Panc1 (cell line): ENCODE measurements around the gene PPHLN1.

Experiments used
- POLR2AphosphoS5 ChIP-seq: IDR thresholded peaks from 2 replicates; pipeline ENCODE4 v1.6.1; 2012; ENCODE audit warnings: mild to moderate bottlenecking, low read depth, low read length, moderate library complexity
- TCF7L2 ChIP-seq: IDR thresholded peaks from 2 replicates; pipeline ENCODE4 v1.6.1; 2011; ENCODE audit warnings: mild to moderate bottlenecking, low read depth, low read length, inconsistent platforms
- TF ChIP-seq, protein P1 (sequence below): fragments of 450-650 bp; IDR thresholded peaks from 2 replicates; pipeline ENCODE4 v1.5.1; 2017; ENCODE audit warnings: mild to moderate bottlenecking

DNA sequence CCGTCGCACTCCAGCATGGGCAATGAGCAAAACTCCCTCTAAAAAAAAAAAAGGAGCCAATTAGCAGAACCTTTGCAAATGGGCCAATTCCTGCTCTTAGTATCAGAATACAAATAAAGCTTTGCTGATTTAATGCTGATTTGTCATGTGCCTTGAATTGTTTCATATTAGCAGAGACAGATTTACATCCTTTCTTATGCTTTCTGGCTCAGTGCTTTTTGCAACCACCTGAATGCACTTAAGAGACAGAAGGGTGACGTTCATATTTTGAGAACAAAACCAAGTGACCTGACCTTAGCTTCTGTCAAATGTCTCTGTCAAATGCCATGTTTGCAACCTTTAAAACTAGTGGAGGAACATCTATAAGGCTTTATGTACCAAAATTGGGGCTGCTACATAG is 44.1 kb upstream of the PPHLN1 start:
- TF ChIP-seq POLR2AphosphoS5 (no peak), TCF7L2 (no peak)
- TF ChIP-seq, protein P1, sequence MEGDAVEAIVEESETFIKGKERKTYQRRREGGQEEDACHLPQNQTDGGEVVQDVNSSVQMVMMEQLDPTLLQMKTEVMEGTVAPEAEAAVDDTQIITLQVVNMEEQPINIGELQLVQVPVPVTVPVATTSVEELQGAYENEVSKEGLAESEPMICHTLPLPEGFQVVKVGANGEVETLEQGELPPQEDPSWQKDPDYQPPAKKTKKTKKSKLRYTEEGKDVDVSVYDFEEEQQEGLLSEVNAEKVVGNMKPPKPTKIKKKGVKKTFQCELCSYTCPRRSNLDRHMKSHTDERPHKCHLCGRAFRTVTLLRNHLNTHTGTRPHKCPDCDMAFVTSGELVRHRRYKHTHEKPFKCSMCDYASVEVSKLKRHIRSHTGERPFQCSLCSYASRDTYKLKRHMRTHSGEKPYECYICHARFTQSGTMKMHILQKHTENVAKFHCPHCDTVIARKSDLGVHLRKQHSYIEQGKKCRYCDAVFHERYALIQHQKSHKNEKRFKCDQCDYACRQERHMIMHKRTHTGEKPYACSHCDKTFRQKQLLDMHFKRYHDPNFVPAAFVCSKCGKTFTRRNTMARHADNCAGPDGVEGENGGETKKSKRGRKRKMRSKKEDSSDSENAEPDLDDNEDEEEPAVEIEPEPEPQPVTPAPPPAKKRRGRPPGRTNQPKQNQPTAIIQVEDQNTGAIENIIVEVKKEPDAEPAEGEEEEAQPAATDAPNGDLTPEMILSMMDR = no peak
